Activated CD4-positive, alpha-beta memory T cell treated with anti-CD3 and anti-CD28 coated beads for 36 hours (primary cell): ENCODE measurements around the gene DMAP1. TPM values are rescaled to one million over a fixed set of nuclear protein-coding genes. Genes with fewer than 3 reads are reported as not detected.

ENCODE experiments used
- CTCF ChIA-PET: fragments of 350-600 bp; sonication (Branson Sonifier 250); formaldehyde crosslinking; loops from one replicate; lab custom pipeline; 2021; ENCODE audit warnings: antibody characterized with exemption, inconsistent platforms; lab: Charles Lee
- POLR2A ChIA-PET: fragments of 350-600 bp; sonication (Branson Sonifier 250); formaldehyde crosslinking; loops from one replicate; lab custom pipeline; 2021; ENCODE audit warnings: antibody characterized with exemption; lab: Charles Lee
- DNase-seq: peaks from one replicate; pipeline ENCODE4 v3.0.0-alpha.2; 2020
- H3K27ac Mint-ChIP-seq: one replicate; pipeline ENCODE4 v1.8.0; 2021; ENCODE audit warnings: mixed read lengths
- H3K27me3 Mint-ChIP-seq: one replicate; pipeline ENCODE4 v1.8.0; 2021; ENCODE audit warnings: mixed read lengths
- H3K36me3 Mint-ChIP-seq: one replicate; pipeline ENCODE4 v1.8.0; 2021; ENCODE audit warnings: mixed read lengths
- H3K4me1 Mint-ChIP-seq: one replicate; pipeline ENCODE4 v1.8.0; 2021; ENCODE audit warnings: low read depth, mixed read lengths
- H3K4me3 Mint-ChIP-seq: one replicate; pipeline ENCODE4 v1.8.0; 2021; ENCODE audit warnings: mild to moderate bottlenecking, mixed read lengths
- H3K9me3 Mint-ChIP-seq: one replicate; pipeline ENCODE4 v1.8.0; 2021; ENCODE audit warnings: mixed read lengths
- intact Hi-C: fragments of 100-400 bp; cut with micrococcal nuclease; formaldehyde crosslinking; loops from one replicate; pipeline ENCODE4 v1.15.1; 2023
- total RNA-seq, 2 experiments: library from RNA; stranded (reverse); gene quantifications; one replicate each; pipeline ENCODE4 v1.2.3, GENCODE V29; 2021

The DMAP1 gene
- total RNA-seq, 2 experiments from 2014 or later = 31.1 to 32.8 TPM

DNA sequence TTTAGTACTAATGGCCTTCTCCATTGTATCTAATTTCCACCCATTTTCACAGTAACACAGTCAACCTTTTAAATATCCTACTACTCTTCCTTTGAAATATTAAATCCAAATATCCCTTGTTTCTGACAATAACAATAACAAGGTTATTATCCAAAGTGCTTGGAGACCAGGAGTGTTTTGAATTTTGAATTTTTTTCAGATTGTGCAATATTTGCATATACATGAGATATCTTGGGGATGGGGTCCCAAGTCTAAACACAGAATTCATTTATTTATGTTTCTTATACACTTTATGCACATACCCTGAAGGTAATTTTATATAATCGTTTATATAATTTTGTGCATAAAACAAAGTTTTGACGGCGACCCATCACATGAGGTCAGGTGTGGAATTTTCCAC, 17.5 kb downstream of the DMAP1 start:
- intact Hi-C loops = no loop called here
- no peak for DNase-seq
- no peak overlapping the region for H3K27ac Mint-ChIP-seq
- H3K9me3 Mint-ChIP-seq = peaks cover 2% of the 10 kb centered on the region
- H3K27me3 Mint-ChIP-seq = no peaks in the 10 kb centered on the region
- no peak overlapping the region for H3K4me3 Mint-ChIP-seq
- ChIA-PET CTCF (no interaction called here), POLR2A (no interaction called here)
- H3K36me3 Mint-ChIP-seq = peaks cover 7% of the 10 kb centered on the region
- H3K4me1 Mint-ChIP-seq = no peaks in the 10 kb centered on the region

DNA sequence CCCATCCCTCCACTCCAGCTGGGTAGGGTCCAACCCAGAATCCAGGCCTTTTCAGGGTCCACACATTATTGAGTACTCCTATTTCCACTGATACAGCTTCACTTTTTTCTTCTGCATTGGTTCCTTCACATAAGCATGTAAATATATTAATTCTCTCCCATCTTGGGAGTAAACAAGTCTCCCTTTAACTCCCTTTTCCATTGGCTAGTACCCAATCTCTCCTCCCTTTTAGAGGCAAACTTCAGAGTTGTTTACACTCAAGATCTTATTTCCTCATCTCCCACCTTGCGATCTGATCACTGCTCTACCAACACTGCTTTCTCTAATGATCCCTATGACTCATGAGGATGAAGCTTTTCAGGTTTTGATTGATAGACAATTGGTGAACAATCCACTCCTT, 20.3 kb downstream of the DMAP1 start:
- ChIA-PET CTCF (interaction anchor here (2.0 to 2.5 kb wide), 2 partner anchors 14 to 16 kb away, joined by 7 to 11 read pairs; no protein-coding TSS in a partner anchor), POLR2A (no interaction called here)
- Mint-ChIP-seq H3K36me3 (peaks cover 7% of the 10 kb centered on the region), H3K4me3 (no peak overlapping the region), H3K4me1 (no peaks in the 10 kb centered on the region), H3K27ac (no peak overlapping the region), H3K27me3 (no peaks in the 10 kb centered on the region), H3K9me3 (no peaks in the 10 kb centered on the region)
- intact Hi-C loops = no loop called here
- no peak for DNase-seq

DNA sequence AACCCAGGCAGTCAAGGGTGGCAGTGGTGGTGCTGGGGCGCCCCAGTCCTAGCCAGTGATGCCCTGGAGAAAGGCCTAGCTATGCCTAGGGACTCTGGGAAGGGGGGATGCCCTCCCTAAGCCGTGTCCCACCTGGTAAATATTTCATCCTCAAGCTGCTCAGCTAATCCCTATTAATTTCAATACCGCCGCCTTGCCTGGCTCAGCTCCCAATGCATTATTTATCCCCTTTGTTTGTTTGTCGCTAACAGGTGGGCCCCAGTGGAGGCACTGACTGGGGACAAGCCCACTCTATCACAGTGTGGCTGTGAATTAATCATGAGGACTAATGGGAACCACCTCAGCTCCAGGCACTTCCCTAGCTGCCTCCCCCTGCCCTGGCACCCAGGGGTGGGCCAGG, 22.5 kb downstream of the DMAP1 start:
- ChIA-PET POLR2A (no interaction called here), CTCF (interaction anchor here (0.8 to 2.5 kb wide), 2 partner anchors 17 to 18 kb away, joined by 3 to 13 read pairs; no protein-coding TSS in a partner anchor)
- Mint-ChIP-seq H3K4me3 (no peak overlapping the region), H3K9me3 (no peaks in the 10 kb centered on the region), H3K27ac (no peak overlapping the region), H3K27me3 (no peaks in the 10 kb centered on the region), H3K36me3 (peaks cover 6% of the 10 kb centered on the region), H3K4me1 (no peaks in the 10 kb centered on the region)
- DNase-seq = no peak
- intact Hi-C loops = no loop called here

DNA sequence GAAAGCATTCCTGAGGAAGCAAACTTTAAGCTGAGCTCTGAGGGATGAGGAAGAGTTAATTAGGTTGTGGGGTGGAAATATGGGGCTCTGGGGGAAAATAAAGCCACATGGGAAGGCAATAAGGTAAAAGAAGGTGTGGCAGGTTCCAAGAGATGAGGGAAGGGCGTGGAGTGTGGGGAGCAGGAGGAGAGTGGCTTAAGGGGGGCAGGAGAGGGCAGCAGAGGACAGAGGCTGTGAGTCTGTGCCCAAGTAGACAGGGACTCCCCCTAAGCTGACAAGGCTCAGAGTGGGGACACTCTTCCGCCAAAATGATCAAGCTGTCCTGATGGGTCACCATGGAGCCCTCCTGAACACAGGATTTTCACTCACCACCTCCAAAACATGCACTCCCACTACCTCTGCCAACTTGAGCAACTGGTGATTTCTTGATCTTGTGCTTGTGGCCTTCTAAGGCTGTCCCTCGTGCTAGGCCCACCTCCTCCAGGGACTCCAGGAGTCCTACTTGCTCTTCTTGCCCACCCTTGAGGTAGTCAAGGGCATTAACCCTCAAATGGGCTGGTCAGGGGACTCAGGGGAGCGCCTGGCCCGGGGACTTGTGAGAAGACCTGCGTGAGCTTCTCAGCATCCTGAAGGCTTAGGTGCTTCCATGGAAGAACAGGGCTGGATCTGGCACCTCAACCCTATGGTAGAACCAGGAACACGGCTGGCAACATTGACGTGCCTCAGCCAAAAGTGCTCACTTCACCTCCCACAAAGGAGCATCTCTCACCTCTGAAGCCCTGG, 23.4 kb downstream of the DMAP1 start:
- Mint-ChIP-seq H3K27ac (no peak overlapping the region), H3K9me3 (no peaks in the 10 kb centered on the region), H3K27me3 (no peaks in the 10 kb centered on the region), H3K4me1 (no peaks in the 10 kb centered on the region), H3K36me3 (peaks cover 6% of the 10 kb centered on the region), H3K4me3 (no peak overlapping the region)
- POLR2A ChIA-PET = no interaction called here
- DNase-seq = no peak
- intact Hi-C loops = no loop called here
- CTCF ChIA-PET = interaction anchor here (1.3 to 2.5 kb wide), 2 partner anchors 9 to 19 kb away, joined by 5 to 13 read pairs; no protein-coding TSS in a partner anchor

DNA sequence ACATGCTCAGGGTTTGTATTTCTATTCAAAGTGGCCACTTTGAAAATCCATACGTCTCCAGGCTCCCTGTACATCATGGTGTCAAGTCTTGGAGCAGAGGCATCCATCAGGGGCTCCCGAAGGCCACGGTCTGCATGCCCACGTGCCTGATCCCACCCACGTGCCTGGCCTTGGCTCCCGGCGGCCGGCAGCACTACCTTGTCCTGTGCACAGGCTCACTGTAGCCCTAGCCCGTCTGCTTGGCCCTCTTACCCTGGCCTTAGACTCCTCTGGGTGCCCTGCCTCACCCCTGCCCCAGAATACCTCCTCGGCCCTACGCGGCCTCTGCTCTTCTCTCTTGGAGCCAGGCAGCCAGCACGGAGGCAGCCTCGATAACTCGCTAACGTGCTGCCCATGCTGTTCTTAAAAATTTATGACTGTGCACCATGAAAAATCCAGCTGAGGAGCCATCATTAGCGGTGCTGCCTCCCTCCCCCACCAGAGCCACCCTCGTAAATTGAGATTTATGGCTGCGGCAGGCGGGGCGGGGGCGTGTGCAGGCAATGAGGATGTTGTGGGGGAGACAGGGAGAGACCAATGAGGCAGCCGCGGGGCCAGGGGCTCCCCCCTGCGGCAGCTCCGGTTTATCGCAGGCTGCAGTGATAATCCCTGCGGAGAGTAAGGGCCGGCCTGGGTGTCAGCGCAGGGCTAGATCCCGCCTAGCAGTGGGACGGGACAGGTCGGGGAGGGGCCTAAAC, 24.6 kb downstream of the DMAP1 start:
- intact Hi-C loops = no loop called here
- Mint-ChIP-seq H3K27ac (no peak overlapping the region), H3K36me3 (peaks cover 5% of the 10 kb centered on the region), H3K4me1 (no peaks in the 10 kb centered on the region), H3K4me3 (no peak overlapping the region), H3K27me3 (no peaks in the 10 kb centered on the region), H3K9me3 (no peaks in the 10 kb centered on the region)
- peak; percentile 51 for DNase-seq
- CTCF ChIA-PET = interaction anchor here (1.0 to 2.5 kb wide), 3 partner anchors 8 to 21 kb away, joined by 3 to 13 read pairs (median 5); no protein-coding TSS in a partner anchor
- POLR2A ChIA-PET = no interaction called here

DNA sequence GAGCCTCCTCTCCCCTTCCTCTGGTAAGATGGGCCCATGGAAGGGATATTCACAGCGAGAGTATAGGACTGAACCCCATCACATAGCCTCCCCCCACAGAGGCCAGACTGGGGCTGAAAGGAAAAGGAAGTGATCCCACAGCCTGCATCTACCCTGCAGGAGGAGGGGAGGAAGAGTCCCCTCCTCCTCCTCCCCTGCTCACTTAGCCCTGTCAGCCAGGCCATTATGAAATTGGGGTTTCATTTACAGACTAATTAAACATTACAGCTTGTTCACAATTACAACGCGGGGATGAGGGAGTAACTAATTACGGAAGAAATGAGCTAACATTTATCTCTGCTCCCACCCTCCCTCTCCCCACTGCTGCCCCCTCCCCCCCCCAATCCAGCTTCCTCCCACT, 25.4 kb downstream of the DMAP1 start:
- POLR2A ChIA-PET = no interaction called here
- intact Hi-C loops = no loop called here
- Mint-ChIP-seq H3K27ac (no peak overlapping the region), H3K36me3 (peaks cover 2% of the 10 kb centered on the region), H3K4me3 (no peak overlapping the region), H3K9me3 (no peaks in the 10 kb centered on the region), H3K27me3 (no peaks in the 10 kb centered on the region), H3K4me1 (no peaks in the 10 kb centered on the region)
- CTCF ChIA-PET = interaction anchor here (1.0 kb wide), 1 partner anchor 7 kb away, joined by 3 read pairs; no protein-coding TSS in a partner anchor
- no peak for DNase-seq

DNA sequence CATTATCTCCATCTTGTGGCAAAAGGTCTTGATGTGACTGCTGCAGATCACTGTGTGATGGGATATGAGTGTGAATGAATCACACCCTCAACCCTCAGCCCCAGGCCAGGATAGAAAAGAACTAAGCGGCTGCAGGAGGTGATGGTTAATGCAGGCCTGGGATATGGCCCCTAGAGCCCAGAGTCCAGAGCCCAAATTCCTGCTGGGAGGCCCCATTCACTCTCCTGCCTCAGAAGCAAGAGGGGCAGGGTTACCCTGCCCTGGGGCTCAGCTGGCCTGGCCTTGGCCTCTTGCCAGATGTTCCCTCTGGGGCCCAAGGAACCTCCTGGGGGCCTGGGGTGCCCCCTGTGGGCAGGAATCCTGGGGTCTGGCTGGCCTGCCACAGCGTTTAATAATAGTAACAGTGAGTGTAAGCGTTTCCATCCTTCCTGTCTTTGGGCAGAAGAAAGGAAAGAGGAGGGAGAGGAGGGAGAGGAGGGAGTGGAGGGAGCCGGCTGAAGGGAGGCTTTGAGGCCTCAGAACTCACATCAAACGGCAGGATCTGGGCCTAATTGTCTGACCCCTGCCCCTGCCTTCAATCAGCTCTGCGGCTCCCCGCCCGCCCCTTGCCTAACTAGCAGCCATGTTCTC, 26.2 kb downstream of the DMAP1 start:
- Mint-ChIP-seq H3K27ac (no peak overlapping the region), H3K4me1 (no peaks in the 10 kb centered on the region), H3K9me3 (no peaks in the 10 kb centered on the region), H3K36me3 (no peaks in the 10 kb centered on the region), H3K4me3 (no peak overlapping the region), H3K27me3 (no peaks in the 10 kb centered on the region)
- ChIA-PET CTCF (interaction anchor here (0.8 to 1.2 kb wide), 5 partner anchors 16 to 79 kb away, joined by 3 to 4 read pairs (median 3); no protein-coding TSS in a partner anchor), POLR2A (no interaction called here)
- no peak for DNase-seq
- intact Hi-C loops = no loop called here

DNA sequence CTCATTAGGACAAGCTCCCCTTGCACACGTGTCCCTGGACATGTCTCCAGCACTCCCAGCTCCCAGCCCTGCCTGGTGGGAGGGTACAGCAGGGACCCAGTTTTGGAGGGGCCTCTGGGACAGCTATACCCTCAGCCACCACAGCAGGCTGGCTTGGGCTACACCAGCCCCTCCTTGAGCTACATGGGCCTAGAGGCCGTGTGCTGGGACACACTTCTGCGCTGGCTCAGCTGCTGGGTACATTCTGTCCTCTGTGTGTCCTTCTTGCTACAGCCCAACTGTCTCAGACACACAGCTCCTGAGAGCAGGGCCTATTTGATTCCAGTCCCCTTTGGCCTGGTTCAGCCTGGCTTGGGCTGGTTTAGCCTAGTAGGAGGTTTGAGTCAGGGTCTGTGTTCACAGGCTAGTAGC, 26.7 kb downstream of the DMAP1 start:
- H3K36me3 Mint-ChIP-seq = no peaks in the 10 kb centered on the region
- H3K9me3 Mint-ChIP-seq = no peaks in the 10 kb centered on the region
- H3K4me3 Mint-ChIP-seq = no peak overlapping the region
- H3K27me3 Mint-ChIP-seq = no peaks in the 10 kb centered on the region
- ChIA-PET CTCF (interaction anchor here (0.7 to 1.2 kb wide), 6 partner anchors 15 to 203 kb away, joined by 3 to 4 read pairs (median 3); no protein-coding TSS in a partner anchor), POLR2A (no interaction called here)
- no peaks in the 10 kb centered on the region for H3K4me1 Mint-ChIP-seq
- no peak overlapping the region for H3K27ac Mint-ChIP-seq
- no peak for DNase-seq
- intact Hi-C loops = no loop called here

DNA sequence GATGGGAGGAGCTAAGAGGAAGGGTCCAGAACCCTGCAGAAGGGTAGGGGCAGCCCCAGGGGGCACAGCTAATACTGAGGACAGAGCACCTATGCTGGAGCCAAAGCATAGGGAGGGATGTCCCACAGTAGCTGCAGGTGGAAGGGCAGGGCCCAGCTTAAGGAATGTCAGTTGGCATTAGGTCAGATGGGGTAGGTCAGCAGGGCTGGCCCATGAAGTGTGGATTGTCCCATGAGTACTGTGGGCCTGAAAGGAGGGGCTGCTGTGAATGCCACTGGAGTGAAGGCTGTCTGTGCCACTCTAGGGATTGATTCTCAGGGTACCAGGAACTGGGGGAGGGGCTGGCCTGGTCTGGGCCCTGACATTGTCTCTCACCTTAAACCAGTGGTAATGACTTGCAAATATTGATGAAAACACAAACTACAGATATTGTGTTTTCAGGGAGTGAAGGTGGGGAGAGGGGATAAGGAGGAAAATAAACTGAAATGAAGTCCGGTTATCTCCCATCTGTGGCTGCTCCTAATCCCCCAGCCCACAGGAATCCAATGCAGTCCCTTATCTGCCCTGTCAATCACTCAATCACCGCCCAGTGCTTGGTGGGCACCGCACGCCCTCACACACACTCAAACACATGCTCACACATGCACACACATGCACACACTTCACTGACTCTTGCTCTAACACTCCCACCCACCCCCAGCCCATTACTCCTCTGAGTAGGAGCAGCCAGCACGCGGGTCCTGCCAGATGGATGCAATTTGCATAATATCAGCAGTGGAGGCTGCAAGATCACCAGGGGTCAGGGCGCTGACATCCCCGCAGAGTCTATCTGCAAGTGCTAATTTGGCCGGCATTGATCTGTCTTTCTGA, 27.8 kb downstream of the DMAP1 start:
- intact Hi-C loops = no loop called here
- H3K36me3 Mint-ChIP-seq = no peaks in the 10 kb centered on the region
- no peaks in the 10 kb centered on the region for H3K9me3 Mint-ChIP-seq
- no peak for DNase-seq
- H3K27me3 Mint-ChIP-seq = no peaks in the 10 kb centered on the region
- no peaks in the 10 kb centered on the region for H3K4me1 Mint-ChIP-seq
- H3K27ac Mint-ChIP-seq = no peak overlapping the region
- POLR2A ChIA-PET = no interaction called here
- no peak overlapping the region for H3K4me3 Mint-ChIP-seq
- CTCF ChIA-PET = interaction anchor here (0.7 to 1.1 kb wide), 3 partner anchors 14 to 204 kb away, joined by 3 read pairs; no protein-coding TSS in a partner anchor

DNA sequence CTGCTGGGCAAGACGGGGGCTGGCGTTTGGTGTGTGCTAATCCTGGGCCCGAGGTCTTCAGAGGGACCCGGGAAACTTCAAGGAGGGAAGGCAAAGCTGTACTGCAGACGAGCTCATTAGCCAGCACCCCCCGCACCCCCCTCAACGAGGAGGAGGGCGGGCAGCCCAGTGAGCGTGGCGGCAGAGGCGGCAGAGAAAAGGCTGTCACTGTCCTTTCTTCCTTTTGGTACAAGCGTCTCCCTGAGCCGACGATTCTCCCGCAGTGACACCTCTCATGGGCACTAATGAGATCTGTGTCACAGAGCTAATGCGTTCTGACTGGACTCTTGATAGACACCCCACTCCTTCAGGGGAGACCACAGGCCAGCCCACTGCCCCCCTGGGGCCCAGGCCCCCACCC, 29.5 kb downstream of the DMAP1 start:
- no peak overlapping the region for H3K4me3 Mint-ChIP-seq
- no peaks in the 10 kb centered on the region for H3K9me3 Mint-ChIP-seq
- DNase-seq = no peak
- intact Hi-C loops = no loop called here
- POLR2A ChIA-PET = interaction anchor here (0.6 kb wide), 1 partner anchor 641 kb away, joined by 3 read pairs; no protein-coding TSS in a partner anchor
- no peaks in the 10 kb centered on the region for H3K36me3 Mint-ChIP-seq
- H3K27me3 Mint-ChIP-seq = no peaks in the 10 kb centered on the region
- CTCF ChIA-PET = interaction anchor here (1.5 kb wide), 1 partner anchor 25 kb away, joined by 3 read pairs; no protein-coding TSS in a partner anchor
- no peak overlapping the region for H3K27ac Mint-ChIP-seq
- H3K4me1 Mint-ChIP-seq = no peaks in the 10 kb centered on the region

DNA sequence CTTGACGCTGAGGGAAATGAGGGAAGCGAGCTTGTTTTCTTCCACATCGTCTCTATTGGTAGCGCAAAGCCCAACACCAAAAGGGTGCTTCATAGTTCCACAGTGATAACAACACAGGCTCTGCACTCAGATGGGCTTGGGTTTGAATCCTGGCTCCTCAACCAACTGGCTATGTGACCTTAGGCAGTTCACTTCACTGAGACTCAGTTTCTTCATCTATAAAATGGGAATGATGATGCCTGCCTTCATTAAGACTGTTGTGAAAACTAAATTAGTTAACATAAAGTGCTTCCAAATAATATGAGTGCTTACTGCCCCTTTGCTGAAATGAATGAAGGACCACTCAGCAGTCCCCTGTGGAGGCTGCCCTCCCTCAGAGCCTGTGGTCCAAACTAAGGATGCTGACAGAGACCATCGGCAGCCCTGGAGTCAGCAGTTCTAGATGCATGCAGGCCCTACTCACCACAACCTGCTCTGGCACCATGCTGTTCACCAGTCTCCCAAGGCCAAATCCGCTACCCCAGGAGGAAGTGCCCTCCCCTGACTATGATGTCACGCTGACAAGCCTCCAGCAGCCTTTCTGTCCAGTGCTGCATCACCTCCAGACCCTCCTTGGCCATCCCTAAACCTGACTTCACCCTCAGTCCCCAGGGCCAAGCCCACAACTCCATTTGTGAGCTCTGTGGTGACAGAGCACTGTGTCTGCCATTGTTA, 30.7 kb downstream of the DMAP1 start:
- H3K9me3 Mint-ChIP-seq = no peaks in the 10 kb centered on the region
- intact Hi-C loops = no loop called here
- H3K36me3 Mint-ChIP-seq = no peaks in the 10 kb centered on the region
- H3K27me3 Mint-ChIP-seq = no peaks in the 10 kb centered on the region
- CTCF ChIA-PET = interaction anchor here (1.5 kb wide), 1 partner anchor 27 kb away, joined by 3 read pairs; no protein-coding TSS in a partner anchor
- DNase-seq = no peak
- POLR2A ChIA-PET = no interaction called here
- no peak overlapping the region for H3K27ac Mint-ChIP-seq
- no peak overlapping the region for H3K4me3 Mint-ChIP-seq
- no peaks in the 10 kb centered on the region for H3K4me1 Mint-ChIP-seq
